NCI-H1436 treated with DMSO at 0.1 percent for 48 hours (cell line): Measurements from ENCODE around the gene TREX2.

Experiments
- DNase-seq: peaks from one replicate; lab custom pipeline; 2025; lab: John Stamatoyannopoulos, UW

Gene TREX2, protein sequence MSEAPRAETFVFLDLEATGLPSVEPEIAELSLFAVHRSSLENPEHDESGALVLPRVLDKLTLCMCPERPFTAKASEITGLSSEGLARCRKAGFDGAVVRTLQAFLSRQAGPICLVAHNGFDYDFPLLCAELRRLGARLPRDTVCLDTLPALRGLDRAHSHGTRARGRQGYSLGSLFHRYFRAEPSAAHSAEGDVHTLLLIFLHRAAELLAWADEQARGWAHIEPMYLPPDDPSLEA

DNA sequence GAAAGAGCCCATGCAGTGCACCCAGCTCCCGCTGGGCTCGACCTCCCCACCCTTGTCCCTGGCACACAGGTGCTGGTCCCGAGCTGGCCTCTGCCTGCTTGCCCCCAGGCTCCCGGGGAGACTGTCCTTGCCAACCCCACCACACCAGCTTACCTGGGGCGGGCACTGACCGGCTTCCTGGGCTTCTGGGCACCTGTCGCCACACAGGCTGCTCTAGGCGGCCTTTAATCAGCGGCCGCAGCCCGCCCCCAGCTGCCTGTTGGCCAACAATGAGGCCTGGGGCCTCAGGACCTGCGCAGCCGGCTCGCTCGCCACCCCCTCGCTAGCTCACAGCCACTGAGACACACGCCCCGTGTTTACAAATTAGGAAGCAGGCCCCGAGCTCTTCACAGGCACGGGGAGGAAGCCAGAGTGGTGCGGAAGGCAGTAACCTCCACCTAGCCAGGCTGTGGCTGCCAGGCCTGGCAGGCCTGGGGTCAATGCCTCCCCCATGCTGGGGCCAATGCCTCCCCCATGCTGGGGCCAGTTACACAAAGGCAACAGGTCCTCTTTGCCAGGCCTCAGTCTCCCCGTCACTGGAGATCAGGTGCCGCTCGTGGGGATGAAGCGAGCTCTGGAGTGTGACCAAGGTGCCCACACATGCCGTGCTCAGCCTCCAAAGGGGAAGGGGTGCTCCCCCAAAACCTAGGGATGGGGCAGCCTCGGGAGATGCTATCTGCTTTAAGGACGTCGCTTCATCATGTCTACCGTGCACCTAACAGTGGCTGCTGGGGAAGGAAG lies at the start of gene TREX2:
TREX2 (minus strand) TSS at position 201 of the 780 bp plus-strand sequence. CDS start 626 bp downstream, outside the sequence.
- no peak for DNase-seq

DNA sequence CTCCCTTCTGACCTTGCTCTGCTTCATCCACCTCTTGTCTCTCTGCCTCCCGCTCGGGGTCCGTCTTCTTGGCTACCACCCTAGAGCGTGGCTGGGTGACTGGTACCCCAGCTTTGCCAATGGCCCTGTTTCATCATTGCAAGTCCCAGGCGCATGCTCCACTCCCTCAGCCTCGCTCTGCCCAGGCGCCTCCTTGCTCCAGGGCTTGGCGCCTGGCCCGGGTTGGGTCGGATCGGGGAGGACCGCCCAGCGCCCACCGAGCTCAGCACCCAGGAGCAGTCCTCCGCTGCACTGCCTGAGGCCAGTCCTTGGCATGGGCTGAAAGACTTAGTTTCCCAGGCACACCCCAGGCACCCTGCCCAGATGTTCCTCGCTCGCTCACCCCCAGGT lies 49.5 kb upstream of the TREX2 start:
- DNase-seq = no peak

DNA sequence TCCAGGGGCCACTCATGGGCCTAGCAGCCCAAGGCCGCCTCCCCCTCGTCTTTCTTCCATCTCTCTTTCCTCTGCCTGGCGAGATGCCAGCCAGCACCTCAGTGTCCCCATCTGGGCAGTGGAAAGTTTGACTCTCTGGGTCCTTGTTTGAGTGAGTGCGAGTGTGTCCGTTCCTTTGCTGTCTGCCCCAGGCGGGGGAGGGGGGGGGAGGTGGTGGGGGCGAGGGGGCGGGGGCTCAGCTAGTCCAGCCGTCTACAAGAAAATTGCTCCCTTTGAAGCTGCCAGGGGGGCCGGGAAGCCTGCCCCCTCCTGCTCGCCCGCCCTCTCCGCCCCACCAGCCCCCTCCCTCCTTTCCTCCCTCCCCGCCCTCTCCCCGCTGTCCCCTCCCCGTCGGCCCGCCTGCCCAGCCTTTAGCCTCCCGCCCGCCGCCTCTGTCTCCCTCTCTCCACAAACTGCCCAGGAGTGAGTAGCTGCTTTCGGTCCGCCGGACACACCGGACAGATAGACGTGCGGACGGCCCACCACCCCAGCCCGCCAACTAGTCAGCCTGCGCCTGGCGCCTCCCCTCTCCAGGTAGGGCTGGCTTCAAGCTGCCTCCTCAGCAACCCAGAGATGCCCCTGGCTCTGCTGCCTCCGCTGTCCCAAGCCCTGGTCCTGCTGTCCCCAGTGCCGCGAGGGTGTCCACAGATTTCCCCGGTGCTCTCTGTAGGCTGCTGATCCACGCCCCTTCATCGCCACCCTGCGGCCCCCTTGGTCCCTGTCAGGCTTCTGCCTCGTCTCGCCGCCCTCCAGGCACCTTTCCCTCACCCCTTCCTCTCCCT lies 48.9 kb upstream of the TREX2 start, which contains the start of gene BGN:
BGN (plus strand) TSS at position 440 of the 821 bp plus-strand sequence. CDS start 9,652 bp downstream, outside the sequence.
- DNase-seq = no peak

DNA sequence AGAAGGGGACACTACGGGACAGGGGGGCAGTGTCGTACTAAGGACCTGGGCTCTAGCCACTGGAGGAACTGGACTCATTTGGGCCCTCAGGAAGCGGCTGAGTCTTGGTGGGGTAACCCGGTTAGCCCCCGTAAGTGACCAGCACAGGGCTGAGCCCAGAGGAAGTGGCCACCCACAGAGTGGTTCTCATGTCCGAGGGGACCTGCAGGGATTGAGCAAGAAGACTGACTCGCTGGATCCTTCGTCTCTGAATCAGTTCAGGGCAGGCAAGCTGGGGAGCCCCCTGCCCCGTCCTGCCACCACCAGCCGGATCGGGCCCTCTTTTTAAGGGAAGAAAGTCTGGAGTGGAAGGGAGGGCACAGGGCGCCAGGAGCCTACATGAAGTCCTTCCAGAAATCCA lies 48.2 kb upstream of the TREX2 start:
- DNase-seq = no peak

GRCh38 chrX:153493085-153493484 lies 47.2 kb upstream of the TREX2 start:
- no peak for DNase-seq

- no peak for DNase-seq
These were observed 46.7 kb upstream of the TREX2 start for GRCh38 chrX:153492543-153492942.

DNA sequence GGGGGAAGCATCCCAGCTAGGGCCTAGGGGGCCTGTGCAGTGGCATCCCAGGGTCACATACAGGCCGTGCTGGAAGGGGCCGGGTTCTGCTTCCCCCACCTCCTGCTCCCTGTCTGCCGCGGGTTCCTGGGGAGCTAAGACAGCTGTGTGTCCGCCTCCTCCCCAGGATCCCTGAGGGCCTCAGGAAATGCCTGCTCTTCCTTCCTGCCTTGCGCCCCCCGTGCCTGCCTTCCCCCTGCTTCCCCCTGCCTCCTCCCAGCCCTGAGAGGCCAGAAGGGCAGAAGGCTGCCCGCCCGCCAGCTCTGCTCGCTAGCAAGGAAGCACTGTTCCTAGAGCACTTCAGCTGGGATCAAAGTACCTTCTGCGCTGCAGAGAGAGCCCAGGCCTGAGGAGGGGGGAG lies 46.1 kb upstream of the TREX2 start:
- no peak for DNase-seq

GRCh38 chrX:153491351-153491914 lies 45.6 kb upstream of the TREX2 start:
- no peak for DNase-seq

GRCh38 chrX:153490217-153490930 lies 44.5 kb upstream of the TREX2 start:
- DNase-seq = no peak

- no peak for DNase-seq
These were observed 42.5 kb upstream of the TREX2 start for GRCh38 chrX:153488231-153488914.

DNA sequence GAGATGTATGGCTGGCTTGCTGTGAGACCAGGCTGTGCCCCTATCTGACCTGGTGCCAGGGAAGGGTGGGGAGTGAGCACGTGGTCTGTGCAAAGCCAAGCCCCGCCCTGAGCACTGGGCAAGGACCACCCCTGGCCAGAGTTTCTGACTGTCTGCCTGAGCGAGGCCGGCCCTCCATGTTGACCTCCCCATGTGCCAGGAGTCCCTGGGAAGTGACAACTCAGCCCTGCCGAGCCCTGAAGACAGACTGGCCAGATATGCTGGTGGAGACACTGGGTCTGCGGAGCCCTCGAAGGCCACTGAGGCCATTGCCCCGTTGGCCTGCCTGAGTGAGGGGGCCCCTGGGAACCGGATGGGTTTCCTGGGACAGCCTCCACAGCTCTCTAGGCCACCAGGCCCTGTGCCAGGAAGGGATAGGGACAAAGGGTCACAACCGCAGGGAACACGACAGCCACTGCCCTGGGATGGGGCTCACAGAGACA lies 41.8 kb upstream of the TREX2 start:
- no peak for DNase-seq

DNA sequence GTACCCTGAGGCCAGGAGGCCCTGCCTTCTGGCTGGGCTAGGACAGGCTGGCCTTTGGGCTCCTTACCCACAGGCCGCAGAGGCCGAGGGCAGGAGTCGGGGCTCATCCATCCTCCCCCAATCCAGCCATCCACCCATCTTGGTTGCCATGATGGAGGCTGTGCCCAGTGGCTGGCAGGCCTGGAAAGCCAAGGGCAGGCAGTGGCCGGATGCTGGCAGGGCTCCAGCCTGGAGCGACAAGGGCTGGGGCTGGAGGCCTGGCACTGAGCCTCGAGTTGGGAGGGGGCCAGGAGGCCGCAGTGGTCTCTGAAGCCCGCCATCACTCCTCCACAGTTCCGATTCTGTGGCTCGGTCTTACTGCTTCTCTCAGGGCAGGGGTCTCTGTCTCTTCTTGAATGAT lies 40.3 kb upstream of the TREX2 start:
- no peak for DNase-seq

GRCh38 chrX:153485396-153486080 lies 39.7 kb upstream of the TREX2 start:
- DNase-seq = no peak

- no peak for DNase-seq
These were observed 36.6 kb upstream of the TREX2 start for GRCh38 chrX:153482376-153483015.

DNA sequence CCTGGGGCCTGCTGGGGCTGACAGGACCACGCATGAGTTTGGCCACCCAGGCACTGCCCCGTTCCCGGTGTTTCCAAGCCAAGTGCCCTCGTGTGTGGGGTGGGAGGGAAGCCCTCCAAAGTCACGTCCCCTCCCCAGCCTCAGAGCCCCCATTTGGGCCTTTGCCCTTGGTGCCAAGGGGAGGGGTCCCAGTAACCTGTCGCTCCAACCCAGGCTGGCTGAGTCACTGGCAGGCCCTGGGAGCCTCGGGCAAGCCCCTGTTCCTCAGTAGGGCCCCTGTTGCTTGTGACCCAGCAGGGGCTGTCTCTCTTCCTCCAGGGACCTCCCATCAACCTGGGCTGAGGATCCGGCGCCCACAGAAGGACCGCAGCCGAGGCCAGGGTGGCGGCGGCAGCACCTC lies 35.2 kb upstream of the TREX2 start:
- DNase-seq = no peak

- DNase-seq = no peak
These were observed 32.9 kb upstream of the TREX2 start for GRCh38 chrX:153478746-153479145.

GRCh38 chrX:153477901-153478300 lies 32.0 kb upstream of the TREX2 start:
- DNase-seq = no peak

GRCh38 chrX:153477364-153477857 lies 31.6 kb upstream of the TREX2 start:
- no peak for DNase-seq

DNA sequence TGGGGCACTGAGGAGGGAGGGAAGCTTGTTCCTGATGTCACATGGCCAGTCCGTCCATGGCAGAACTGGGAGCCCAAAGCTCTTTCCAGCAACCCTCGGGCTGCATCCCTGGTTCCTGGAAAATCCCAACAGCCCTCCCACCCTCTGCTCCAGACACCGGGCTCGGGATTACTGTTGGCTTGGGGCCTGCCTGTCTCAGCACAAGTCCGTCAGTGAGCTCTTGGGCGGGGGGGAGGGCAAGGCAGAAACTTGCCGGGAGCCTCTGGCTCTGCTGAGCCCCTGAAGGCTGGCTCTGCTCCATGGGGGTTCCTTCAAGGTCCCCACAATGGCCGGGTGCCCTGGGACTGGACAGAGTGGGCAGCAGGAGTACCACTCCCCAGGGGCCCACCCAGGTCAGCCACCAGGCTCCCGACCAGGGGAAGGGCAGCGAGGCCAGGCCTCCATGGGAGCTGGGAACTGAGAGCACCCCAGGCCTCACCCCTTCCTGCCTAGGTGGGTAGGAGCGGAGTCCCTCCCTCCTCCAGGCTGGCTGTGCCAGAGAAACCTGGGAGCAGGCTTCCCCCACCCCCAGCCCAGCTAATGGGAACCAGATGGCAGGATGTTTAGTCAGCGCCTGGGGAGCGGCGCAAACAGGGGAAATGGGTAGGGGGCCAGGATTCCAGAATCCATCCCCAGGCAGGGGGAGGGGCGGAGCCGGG lies 31.0 kb upstream of the TREX2 start:
- no peak for DNase-seq
